ENCODE data around the gene CHST8.

- TF ChIP-seq CTCF (IDR thresholded peaks at IDR 0.05; ENCODE audit: insufficient read depth, low read length) (no peak), REST (IDR thresholded peaks at IDR 0.05; ENCODE audit: insufficient replicate concordance, low read depth) (no peak), POLR2AphosphoS5 (IDR thresholded peaks at IDR 0.05; ENCODE audit: low read depth) (no peak)
Measured at GRCh38 chr19:33700408-33701013, 78.8 kb downstream of the CHST8 start.

Data from HL-60 (cell line).